Measurements from ENCODE around the gene OVAAL.

OVAAL gene

GRCh38 chr1:180610556-180611015 is 51.8 kb downstream of the OVAAL start:
- no peak for DNase-seq

- DNase-seq = no peak
Observed at GRCh38 chr1:180611016-180611930, 52.5 kb downstream of the OVAAL start.

GRCh38 chr1:180612632-180613031 is 53.9 kb downstream of the OVAAL start:
- no peak for DNase-seq

GRCh38 chr1:180614730-180615129 is 56.0 kb downstream of the OVAAL start:
- no peak for DNase-seq

GRCh38 chr1:180615493-180616290 is 56.9 kb downstream of the OVAAL start:
- DNase-seq = no peak
